Activated CD4-positive, alpha-beta T cell treated with anti-CD3 and anti-CD28 coated beads for 48 hours (primary cell): ENCODE data around the gene NRSN2.
A peak's percentile ranks its signal among the peaks of the same experiment; 100 is the strongest.
"Not testable (repeated sequence)": the region's sequence is repeated elsewhere in the genome, so short reads cannot be mapped to it uniquely, and the experiment has no call there.

ENCODE experiments used
- DNase-seq: peaks from one replicate; pipeline ENCODE4 v3.0.0-alpha.2; 2020

The NRSN2 gene

GRCh38 chr20:375265-375889 is 28.5 kb downstream of the NRSN2 start:
- no peak for DNase-seq

- DNase-seq: no peak
Observed at GRCh38 chr20:376089-376488, 29.2 kb downstream of the NRSN2 start.

GRCh38 chr20:376750-377149 is 29.8 kb downstream of the NRSN2 start:
- no peak for DNase-seq

GRCh38 chr20:377578-377977 is 30.7 kb downstream of the NRSN2 start:
- DNase-seq: not testable (repeated sequence)

- DNase-seq: no peak
Observed at GRCh38 chr20:378961-379336, 32.0 kb downstream of the NRSN2 start.

- peak; percentile 83 for DNase-seq
Observed at GRCh38 chr20:380763-381580, 34.1 kb downstream of the NRSN2 start.

- peak; percentile 84 for DNase-seq
Observed at GRCh38 chr20:381581-382290, 34.8 kb downstream of the NRSN2 start.

- no peak for DNase-seq
Observed at GRCh38 chr20:382291-383115, 35.6 kb downstream of the NRSN2 start.

- no peak for DNase-seq
Observed at GRCh38 chr20:383889-384288, 37.0 kb downstream of the NRSN2 start.

GRCh38 chr20:384723-385122 is 37.8 kb downstream of the NRSN2 start:
- DNase-seq: no peak

- no peak for DNase-seq
Observed at GRCh38 chr20:385448-385847, 38.5 kb downstream of the NRSN2 start.

GRCh38 chr20:386634-387033 is 39.7 kb downstream of the NRSN2 start:
- DNase-seq: not testable (repeated sequence)

- no peak for DNase-seq
Observed at GRCh38 chr20:387520-387919, 40.6 kb downstream of the NRSN2 start.

GRCh38 chr20:388034-388994 is 41.4 kb downstream of the NRSN2 start:
- no peak for DNase-seq

- no peak for DNase-seq
Observed at GRCh38 chr20:389220-389619, 42.3 kb downstream of the NRSN2 start.

GRCh38 chr20:391041-391711 is 44.3 kb downstream of the NRSN2 start:
- no peak for DNase-seq

GRCh38 chr20:393296-393695 is 46.4 kb downstream of the NRSN2 start:
- not testable (repeated sequence) for DNase-seq

GRCh38 chr20:396252-396618 is 49.3 kb downstream of the NRSN2 start:
- no peak for DNase-seq

GRCh38 chr20:396619-397431 is 49.9 kb downstream of the NRSN2 start:
- no peak for DNase-seq
